ENCODE measurements around the gene LRRN4.
"Not testable (repeated sequence)": the region's sequence is repeated elsewhere in the genome, so short reads cannot be mapped to it uniquely, and the experiment has no call there.

Gene LRRN4

DNA sequence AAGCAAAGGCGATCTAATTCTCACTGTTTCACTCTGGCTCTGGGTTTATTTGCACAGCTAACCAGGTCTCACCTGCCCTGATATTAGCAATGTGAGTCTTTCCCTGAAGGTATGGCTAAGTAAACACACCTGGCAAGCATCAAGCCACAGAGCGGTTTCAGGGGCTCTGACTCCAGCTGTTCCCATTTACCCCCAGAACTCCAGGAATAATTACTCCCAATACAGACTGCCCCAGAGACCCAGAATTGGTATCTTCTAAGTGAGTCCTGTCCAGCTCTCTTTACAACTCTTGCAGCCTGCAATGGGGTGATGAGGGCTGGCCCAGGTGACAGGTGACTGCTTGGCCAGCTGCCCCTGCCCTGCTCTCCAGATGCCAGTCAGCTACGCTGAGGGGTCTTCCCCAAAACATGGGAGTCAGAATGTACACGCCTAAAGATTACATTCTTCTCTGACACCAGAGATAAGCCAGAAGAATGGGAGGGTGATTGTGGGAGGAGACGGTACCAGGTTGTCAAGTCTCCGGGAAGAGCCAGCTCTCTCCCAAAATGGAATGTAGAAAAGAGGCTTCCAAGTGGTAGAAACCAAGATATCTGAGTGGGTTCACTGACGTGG, 4.9 kb upstream of the LRRN4 start:
- DNase-seq (ENCODE audit: low read depth) = no peak

DNA sequence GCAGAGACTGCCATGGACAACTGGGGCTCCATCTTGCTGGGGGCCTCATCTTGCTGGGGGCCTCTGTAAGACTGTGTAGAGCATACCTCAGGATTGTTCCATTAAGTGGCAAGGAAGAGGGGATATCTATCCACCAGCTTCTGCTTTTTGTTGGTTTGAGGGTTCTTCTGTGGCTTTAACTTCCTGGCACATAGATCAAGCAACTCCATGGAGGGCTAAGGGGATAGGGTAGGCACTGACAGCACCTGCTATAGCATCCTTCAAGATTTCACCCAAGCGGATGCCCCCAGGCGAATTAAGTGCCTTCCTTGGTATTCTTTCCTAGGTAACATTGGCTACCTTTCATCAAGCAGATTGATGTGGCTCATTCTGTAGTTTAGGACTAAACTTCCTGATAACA, 3.8 kb upstream of the LRRN4 start:
- DNase-seq (ENCODE audit: low read depth) = no peak

DNA sequence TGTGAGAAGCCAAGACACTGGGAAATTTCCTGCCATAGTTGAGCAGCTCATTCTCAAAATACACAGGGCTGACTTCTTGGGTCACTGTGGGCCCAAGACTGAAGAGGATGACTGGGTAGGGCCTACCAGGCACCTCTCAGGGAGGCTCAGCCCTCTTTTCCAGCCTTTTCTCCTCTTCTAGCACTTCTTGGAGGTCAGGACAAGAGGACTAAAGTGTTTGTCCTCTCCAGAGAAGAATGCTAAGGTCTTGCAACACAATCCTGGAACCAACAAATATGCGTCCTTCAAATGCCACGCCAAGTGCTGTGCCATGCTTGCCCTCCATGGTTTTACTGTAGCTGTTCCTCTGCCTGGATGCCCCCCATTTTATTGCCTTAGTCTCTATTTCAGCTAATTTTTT, 3.3 kb upstream of the LRRN4 start:
- no peak for DNase-seq (ENCODE audit: low read depth)

DNA sequence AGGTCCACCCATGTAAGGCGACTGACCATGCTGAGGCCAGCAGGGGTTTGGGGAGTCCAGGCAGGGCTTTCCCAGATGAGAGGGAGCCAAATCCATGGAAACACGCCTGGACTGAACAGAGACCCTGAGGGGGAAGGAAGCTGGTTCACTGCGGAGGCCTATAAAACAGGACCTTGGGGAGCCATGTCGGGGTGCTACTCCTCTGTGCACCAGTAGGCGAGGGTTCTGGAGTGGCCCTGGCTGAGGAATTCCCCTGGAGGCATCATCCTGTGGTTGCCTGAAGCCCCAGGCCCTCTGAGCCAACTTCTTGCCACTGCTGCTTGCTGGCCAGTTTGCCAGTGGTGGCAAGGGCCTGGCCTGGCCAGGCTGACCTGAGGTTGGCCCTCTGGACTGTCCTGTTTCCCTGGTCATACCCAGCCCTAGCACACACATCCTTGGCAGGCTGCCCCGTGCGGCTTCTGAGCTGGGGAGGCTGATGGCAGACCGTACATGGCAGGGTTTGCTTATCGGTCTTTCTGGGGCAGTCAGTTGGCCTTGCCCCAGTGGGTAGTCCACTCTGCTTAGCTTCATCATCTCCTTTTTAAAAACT, 2.2 kb upstream of the LRRN4 start:
- DNase-seq (ENCODE audit: low read depth) = no peak

DNA sequence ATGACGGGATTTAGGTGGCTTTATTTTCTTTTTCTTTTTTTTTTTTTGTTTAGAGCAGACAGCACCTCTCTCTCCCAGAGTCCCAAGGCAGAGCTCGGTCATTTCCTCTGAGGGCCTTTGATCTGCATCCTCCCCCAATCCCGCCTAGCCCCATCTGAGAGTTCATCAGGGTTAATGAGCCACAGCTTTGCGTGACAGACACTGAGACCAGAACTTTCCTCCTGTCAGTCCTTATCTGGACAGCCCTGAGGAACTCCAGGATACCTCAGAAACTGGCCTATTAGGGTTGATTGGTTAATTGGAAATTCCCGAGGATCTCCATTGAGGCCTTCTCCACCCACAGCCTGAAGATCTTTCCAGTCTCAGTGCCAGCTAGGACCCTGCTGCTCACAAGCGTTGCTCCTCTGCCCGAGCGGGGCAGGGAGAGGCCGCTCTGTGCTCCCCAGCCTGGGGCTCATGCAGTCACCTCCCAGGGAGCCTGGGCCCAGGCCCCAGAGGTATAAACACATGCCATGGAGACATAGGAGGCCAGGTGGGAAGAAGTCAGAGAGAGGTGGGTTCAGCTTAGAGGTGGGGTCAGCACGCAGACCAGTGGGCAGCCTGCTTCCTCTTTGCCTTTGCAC, 1.4 kb upstream of the LRRN4 start:
- DNase-seq (ENCODE audit: low read depth) = no peak

DNA sequence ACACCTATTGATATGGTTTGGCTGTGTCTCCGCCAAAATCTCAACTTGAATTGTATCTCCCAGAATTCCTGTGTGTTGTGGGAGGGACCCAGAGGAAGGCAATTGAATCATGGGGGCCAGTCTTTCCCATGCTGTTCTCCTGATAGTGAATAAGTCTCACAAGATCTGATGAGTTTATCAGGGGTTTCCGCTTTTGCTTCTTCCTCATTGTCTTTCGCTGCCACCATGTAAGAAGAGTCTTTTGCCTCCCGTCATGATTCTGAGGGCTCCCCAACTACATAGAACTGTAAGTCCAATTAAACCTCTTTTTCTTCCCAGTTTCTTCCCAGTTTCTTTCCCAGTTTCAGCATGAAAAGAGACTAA, 810 bp upstream of the LRRN4 start:
- not testable (repeated sequence) for DNase-seq (ENCODE audit: low read depth)

DNA sequence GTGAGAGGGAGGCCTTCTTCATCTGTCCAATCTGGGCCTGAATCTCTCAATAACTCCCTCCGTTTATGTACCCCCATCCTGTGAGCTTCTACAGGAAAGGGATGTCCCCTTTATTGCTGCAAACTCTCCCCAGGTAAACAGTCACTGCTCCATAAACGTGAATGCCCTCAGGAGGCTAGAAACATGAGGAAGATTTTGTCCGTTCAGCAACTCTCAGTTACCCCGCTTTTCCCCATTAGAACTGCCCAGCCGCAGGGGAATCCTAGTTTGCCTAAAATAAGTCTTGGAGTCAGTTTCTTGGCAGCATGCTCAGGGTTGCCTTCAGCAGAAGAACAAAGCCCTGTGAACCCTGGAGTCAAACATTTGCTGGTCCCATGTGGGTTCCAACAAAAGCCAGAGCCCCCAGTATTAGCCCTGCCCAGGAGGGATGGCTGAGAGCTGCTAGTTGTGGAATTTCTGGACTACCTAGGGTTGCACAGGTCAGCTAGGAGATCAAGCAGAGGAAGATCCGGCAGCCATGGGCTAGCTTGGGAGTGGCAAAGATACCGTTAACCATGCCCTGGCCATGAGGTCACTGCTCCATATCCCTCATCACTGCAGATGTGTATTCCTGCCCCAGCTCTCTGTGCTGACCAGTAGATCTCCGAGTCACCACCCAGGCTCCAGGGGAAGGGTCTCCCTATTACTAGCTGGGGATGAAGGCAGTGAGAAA, 640 bp downstream of the LRRN4 start:
- DNase-seq (ENCODE audit: low read depth) = no peak

DNA sequence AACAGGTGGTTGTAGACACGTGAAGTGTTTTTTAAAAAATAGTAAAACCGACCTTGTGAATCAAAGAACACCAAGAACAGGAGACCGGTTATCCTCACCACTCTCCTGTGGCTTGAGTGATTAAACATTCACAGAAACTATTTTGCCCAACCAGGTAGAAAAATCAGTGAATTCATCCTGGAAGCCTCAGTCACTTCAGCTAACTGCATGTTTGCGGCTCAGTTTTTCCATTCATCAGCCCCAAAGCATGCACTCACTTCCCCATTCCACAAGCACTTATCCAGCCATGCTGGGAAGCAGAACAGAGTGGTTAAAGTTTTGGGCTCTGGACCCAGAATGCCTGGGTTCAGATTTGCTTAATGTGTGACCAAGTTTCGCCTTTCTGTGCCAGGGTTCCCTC, 2.4 kb downstream of the LRRN4 start:
- no peak for DNase-seq (ENCODE audit: low read depth)

DNA sequence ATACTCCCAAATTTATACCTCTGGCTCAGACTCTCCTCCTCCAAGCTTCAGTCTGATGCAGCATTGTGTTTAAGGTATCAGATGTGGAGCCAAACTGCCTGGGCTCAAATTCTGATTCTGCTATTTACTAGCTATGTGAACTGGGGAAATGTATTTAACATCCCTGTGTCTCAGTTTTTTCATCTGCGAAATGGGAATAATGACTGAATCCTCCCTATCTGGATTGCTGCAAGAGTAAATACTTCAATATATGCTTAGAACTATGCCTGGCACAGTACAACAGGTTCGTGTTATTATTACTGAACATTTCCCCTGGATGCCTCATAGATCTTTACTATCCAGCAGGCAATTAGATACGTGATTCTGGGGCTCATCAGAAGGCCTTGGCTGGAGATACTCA, 5.5 kb downstream of the LRRN4 start:
- no peak for DNase-seq (ENCODE audit: low read depth)

DNA sequence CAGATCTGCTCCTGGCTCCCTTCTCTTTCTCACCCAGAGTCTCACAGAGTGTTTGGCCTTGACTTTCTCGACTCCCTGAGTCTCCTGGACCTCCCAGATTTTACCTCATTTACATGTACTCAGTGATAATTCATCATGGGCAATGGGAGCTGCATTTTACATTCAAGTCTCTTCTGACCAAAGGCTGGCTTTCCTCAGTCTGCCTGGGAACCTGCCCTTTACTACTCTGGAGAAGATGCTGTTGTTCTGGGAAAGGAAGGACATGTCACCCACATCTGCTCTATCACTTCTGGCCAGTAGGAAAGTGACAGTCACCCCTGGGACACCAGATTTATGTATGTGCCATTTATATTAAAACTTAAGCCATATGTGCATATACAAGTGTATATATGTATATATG, 7.4 kb downstream of the LRRN4 start:
- no peak for DNase-seq (ENCODE audit: low read depth)

DNA sequence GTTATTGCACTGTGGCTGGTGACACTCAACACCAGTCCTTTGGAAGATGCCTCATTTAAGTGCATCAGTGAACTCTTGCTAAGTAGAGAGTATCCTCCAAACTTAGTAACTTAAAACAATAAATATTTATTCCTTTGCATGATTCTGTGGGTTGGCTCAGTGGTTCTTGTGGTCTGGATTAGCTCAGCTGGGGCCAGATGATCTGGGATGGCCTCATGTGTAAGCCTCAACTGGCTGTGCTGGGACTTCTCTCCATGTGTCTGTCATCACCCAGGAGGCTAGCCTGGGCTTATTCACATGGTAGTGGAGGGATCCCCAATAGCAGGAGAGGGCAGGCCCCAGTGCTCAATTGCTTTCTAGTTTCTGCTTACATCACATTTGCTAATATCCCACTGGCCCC, 8.3 kb downstream of the LRRN4 start:
- DNase-seq (ENCODE audit: low read depth) = no peak

DNA sequence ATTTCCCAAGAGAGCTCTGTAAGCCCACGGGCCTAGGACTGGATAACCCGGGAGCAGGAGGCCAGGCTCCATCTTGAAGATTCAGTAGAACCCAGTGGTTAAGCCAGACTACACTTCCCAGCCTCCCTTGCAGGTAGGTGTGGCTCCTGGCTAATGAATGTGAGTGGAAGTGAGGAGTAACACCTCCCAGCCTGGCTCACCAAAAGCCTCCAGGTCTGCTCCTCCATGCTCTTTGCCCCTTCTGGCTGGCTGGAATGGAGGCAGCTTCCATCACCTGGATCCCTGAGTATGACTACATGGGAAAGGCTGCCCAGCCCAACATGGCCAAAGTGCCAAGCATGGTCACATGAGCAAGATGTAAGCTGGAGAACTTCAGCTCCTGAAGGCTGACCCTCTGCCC, 9.7 kb downstream of the LRRN4 start:
- DNase-seq (ENCODE audit: low read depth) = no peak

DNA sequence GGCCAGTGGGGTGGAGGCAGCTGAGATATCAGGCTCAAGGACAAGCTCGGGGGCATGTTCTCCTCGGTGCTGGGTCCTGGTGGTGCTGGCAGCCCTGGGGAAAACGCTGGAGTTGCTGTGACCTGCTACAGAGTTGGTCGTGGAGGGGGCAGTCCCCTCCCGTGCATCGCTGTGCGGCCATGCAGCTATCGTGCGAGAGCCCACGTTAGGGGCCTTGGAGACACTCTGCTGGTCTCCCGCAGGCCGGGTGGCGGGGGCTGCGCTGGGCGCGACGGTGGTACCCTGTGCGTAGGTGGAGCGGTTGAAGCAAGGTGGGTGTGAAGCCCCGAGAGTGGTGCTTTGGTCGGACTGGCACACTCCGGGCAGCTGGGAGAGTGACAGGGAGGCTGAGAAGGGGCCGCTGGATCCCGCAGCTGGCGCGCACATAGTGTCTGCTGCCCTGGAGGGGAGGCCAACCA, 12.0 kb downstream of the LRRN4 start:
- DNase-seq (ENCODE audit: low read depth) = no peak

DNA sequence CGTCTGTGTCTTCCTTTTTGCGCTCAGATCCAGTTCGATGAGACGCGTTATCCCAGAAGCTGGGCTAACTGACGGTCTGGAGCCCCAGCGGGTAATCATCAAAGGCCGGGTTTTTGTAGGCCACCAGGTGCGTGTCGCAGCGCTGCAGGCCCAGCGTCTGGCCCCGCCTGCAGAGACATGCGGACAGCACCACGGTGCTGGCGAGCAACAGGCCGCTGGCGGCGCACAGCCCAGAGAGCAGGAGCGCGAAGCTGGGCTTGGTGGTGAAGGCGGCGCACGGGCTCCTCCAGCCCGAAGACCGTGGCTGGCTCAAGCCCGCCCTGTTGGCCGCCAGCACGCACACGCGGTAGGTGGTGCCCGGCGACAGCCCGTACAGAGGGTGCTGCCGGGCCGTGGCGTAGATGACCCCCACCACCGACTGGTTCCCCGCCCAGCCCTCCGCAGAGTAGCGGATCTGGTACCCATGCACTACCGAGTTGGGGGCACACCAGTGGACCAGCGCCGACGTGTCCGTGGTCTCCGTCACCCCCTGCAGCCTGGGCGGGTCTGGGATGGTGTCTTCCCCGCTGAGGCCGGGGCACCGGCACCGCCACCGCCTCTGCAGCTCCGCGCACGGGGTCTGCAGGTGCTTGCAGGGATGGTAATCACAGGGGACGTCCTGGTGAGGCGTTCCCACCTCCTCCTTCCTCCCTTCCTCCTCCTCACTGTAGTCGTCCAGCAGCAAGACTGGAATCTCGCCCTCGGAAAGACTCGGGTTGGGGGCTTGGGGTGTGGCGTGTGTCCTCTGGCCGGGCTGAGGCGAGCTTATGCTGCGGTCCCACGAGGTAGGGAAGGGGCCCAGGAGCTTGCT, 12.7 kb downstream of the LRRN4 start:
- no peak for DNase-seq (ENCODE audit: low read depth)

DNA sequence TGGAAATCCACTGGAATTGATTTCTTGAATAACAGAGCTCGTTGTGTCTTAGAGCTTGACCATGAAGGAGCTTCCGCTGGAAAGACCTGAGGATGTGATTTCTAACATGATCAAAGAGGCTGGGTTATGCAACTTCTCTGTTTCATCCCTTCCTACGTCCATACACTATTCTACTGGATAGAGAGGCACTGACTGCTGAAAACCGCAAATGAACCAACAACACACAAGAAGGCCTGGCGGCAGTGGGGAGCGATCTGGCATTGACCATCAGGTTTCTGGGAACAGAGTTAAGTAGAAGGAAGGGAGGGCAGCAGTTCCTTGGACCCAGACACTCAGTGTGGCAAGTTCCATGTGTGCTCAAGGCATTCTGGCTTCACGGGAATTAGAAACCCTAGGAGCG, 13.3 kb downstream of the LRRN4 start:
- no peak for DNase-seq (ENCODE audit: low read depth)

DNA sequence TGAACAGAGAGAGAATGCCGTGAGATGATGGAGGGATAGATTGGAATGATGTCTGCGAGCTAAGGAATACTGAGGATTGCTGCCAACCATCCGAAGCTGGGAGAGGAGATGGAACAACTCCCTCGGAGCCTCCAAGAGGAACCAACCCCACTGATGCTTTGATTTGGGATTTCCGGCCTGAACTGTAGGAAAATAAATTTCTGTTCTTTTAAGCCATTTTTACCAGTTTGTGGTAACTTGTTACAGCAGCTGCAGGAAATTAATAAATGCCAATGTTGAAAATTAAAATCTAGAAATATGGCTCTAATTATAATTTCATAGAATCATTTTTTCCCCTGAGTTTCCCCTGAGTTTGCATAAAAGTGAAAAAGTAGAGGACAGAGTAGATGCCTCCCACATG, 14.1 kb downstream of the LRRN4 start:
- no peak for DNase-seq (ENCODE audit: low read depth)

DNA sequence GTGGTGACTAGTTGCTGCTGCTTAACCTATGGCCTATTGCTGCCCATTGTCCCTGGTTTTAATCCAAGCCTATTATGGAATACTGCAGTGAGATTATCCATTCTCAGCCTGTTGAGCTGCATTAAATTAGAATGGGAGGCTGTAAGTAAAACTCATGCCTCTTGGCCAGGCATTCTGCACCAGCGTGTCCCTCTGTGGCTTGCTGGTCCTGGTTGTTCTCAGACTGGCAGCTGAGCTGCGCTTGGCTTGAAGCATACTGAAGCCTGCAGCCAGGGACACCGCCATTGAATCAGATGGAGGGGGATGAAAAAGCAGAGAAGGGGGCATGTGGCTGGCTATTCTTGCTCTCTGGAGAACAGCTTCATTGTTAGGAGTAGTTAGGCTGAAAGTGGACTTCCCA, 15.6 kb downstream of the LRRN4 start:
- no peak for DNase-seq (ENCODE audit: low read depth)

DNA sequence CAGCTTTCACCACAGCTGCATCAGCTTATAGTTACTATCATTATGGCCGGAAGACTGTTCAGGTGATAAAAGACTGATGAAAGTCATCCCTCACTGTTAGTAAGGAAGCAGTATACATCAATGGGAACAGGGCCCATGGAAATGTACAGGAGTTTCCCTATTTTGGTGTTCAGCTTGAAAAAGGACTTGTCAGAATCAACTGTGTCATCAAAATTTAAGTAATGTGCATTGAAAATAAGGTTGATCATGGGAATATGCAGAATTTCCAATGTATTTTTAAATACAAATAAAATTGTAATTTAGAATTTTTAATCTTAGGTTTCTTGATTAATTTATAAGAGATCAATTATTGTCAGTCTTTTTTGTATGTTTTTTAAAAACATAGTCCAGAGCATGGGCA, 16.8 kb downstream of the LRRN4 start:
- no peak for DNase-seq (ENCODE audit: low read depth)

DNA sequence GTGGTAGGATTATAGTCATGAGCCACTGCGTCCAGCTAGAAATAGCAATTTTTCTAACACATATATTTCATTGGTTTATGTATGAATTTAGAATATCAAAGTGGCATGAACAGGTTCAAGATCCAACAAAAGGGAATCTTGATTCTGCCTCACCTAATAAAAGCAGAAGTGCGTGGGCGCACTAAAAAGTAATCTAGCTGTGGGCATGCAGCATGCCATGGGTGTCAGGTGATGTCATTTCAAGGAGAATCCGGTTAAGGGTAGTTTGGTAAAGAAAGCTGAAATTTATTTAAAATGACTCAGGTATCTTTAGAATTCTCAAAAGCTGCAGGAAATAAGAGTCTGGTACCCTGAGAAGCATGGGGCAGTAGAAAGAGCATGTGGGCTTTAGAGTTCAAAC, 17.6 kb downstream of the LRRN4 start:
- DNase-seq (ENCODE audit: low read depth) = no peak

DNA sequence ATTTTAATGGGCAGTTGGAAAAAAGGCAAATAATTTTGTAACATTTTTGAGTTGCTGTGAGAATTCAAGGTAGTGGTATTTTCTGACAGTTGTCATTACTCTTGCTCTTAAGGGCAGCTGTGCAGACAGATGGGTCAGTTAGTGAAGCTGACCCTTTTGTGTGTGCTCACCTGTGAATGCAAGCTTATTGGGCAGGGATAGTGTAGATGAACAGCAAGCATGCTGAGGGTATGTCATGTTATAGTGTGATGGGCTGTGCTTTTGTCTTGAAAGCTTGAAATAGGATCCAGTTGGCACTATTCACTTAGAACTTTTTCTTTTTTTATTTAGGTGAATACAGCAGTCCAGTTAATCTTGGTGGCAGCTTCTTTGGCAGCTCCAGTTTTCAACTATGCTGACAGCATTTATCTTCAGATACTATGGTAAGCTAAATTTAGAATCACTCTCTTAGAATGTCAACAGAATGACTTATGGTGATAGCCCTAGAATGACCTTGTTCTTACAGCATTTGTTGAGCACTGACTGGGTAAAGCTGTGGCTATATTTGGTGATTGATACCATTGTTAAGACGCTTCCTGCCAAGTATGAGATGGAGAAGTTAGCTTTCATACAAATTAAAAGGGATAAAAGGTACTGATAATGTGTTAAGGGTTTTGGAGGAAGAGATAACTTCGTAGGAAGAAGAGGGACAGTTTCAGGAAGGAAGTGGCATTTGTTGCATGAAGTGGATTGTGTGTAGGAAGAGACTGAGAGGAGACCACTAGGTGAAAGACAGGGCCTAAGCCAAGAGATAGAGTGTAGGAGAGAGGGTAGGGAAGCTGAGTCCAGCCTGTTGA, 19.5 kb downstream of the LRRN4 start:
- DNase-seq (ENCODE audit: low read depth) = no peak

DNA sequence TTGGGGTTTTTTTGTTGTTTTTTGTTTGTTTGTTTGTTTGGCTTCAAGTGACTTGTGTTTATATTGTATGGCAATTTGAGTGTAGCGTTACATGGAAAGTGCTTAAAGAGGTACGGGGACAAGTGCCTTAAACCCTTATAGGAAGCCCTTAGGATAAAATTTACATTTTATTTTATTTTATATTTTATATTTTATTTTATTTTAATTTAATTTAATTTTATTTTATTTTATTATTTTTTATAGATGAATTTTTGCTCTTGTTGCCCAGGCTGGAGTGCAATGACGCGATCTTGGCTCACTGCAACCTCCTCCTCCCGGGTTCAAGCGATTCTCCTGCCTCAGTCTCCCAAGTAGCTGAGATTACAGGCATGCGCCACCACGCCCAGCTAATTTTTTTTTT, 21.0 kb downstream of the LRRN4 start:
- not testable (repeated sequence) for DNase-seq (ENCODE audit: low read depth)
